ENCODE results near the gene MARS1.

DNA sequence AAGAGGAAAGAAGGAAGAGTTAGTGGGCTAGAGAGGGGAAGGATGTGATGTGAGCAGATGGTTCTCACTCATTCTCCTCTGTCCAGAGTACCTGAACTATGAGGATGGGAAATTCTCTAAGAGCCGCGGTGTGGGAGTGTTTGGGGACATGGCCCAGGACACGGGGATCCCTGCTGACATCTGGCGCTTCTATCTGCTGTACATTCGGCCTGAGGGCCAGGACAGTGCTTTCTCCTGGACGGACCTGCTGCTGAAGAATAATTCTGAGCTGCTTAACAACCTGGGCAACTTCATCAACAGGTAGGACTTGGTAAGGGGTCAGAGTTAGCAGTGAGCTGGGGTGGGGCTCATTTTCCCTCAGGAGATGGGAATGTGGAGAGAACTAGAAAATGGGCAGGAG, 24.8 kb downstream of the MARS1 start:
- TF ChIP-seq, protein P1, sequence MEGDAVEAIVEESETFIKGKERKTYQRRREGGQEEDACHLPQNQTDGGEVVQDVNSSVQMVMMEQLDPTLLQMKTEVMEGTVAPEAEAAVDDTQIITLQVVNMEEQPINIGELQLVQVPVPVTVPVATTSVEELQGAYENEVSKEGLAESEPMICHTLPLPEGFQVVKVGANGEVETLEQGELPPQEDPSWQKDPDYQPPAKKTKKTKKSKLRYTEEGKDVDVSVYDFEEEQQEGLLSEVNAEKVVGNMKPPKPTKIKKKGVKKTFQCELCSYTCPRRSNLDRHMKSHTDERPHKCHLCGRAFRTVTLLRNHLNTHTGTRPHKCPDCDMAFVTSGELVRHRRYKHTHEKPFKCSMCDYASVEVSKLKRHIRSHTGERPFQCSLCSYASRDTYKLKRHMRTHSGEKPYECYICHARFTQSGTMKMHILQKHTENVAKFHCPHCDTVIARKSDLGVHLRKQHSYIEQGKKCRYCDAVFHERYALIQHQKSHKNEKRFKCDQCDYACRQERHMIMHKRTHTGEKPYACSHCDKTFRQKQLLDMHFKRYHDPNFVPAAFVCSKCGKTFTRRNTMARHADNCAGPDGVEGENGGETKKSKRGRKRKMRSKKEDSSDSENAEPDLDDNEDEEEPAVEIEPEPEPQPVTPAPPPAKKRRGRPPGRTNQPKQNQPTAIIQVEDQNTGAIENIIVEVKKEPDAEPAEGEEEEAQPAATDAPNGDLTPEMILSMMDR (IDR thresholded peaks at IDR 0.05) = no peak
- no peak for TF ChIP-seq POLR2A (IDR thresholded peaks at IDR 0.05)
